Colonic mucosa (tissue), 2 donors: ENCODE measurements around the gene BMAL1. TPM values are rescaled to one million over a fixed set of nuclear protein-coding genes. Genes with fewer than 3 reads are reported as not detected.

ENCODE experiments used
- total RNA-seq, 2 donors: library from RNA; stranded (reverse); fragmentation: NEBNext Ultra II Directional in 1 of 2; extraction: Animal tissue kit (Norgen Biotek cat#: 25700) in 1 of 2; gene quantifications; one replicate each; pipeline ENCODE4 v1.2.1, GENCODE V29; 2021
- donor health status: DM: no; HTN: no; CAD: no.
- donor health status: DM: no; HTN: no; CAD: no.

The BMAL1 gene
- total RNA-seq, 2 donors from 2014 or later = 10.0 to 14.6 TPM

Other genes starting within 250 kb of the BMAL1 start
- 10 to 100 TPM; 31.8 to 34.5 TPM for gene BTBD10, start 185.4 kb downstream of the BMAL1 start, total RNA-seq
- gene PTH, start 218.2 kb downstream of the BMAL1 start, total RNA-seq = not detected